Stimulated activated CD4-positive, alpha-beta T cell treated with anti-CD3 and anti-CD28 coated beads, TNF-alpha, amount 100 ng/mL, for 48 hours (primary cell): ENCODE data around the gene HOXC4.
"Not testable (repeated sequence)": the region's sequence is repeated elsewhere in the genome, so short reads cannot be mapped to it uniquely, and the experiment has no call there.

ENCODE experiments used
- DNase-seq, 3 donors: peaks; one replicate each; pipeline ENCODE4 v3.0.0-alpha.2; 2020; ENCODE audit warnings: low read depth in 3 of 3

The HOXC4 gene

GRCh38 chr12:54089465-54089864, 35.8 kb downstream of the HOXC4 start:
- DNase-seq = not testable (repeated sequence)

- not testable (repeated sequence) for DNase-seq
Observed at GRCh38 chr12:54090312-54090711, 36.7 kb downstream of the HOXC4 start.

- not testable (repeated sequence) for DNase-seq
Observed at GRCh38 chr12:54092943-54093342, 39.3 kb downstream of the HOXC4 start.

DNA sequence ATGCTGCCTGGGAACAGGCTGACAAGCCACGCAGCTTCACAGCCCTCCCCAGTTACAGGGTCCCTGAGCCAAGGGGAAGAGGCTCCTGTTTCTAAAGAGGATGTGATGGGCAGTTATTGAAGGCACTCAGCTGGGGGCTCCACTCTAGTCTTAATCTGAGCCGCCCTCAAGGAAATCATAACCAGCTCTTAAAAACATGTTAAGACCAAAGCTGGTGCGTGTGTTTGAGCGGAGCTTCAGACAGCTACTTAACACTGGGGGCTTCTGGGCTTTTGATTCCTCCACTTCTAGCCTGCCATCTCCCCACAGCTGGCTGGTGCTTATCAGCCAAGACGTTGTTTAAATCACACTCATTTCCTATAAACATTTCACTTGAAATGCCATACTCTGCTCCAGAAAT, 42.3 kb downstream of the HOXC4 start:
- DNase-seq = not testable (repeated sequence)

- DNase-seq = not testable (repeated sequence)
Observed at GRCh38 chr12:54098644-54099043, 45.0 kb downstream of the HOXC4 start.

DNA sequence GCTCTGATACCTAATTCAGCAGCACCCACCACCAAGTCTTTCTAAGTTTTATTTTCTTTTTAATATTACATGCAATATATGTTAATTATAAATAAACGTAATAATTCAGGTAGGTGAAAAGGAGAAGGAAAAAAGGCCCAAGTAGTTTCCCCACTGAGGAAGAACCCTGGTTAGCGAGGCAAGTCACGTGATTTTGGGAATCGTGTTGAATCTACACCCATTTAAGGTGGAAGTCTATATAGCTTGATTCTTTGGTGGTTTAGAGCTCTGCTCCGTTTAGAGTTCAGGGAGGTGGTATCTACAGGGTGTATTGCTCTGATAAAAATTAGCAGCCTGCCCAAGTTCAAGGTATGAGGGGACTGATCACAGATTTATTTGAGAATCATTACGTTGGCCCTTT, 47.0 kb downstream of the HOXC4 start:
- DNase-seq = not testable (repeated sequence)

DNA sequence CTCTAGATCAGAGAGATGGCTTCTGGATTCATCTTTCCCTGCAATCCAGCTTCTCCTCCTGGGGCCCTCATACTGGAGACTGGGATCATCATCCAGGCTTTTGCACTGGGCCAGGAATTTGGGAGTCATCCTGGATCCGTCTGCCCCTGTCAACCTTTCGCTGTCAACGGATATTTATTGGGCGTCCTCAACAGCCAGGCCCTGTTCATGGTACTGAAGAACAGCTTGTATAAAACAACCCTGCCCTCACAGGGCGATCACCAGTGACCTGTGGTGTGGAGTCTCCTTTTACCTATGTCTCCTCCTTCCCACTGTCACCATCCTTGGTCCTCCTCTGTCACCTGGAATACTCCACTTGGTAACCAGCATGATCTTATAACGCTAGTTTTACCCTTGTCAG, 48.6 kb downstream of the HOXC4 start:
- not testable (repeated sequence) for DNase-seq

- DNase-seq = not testable (repeated sequence)
Observed at GRCh38 chr12:54103827-54104226, 50.2 kb downstream of the HOXC4 start.
